GM12874 (cell line): Measurements from ENCODE around the gene ALG12.

Experiments
- TF ChIP-seq, protein P1 (sequence below): IDR thresholded peaks from 2 replicates; pipeline ENCODE4 v1.5.1; 2011; ENCODE audit warnings: low read depth, mild to moderate bottlenecking, control low read depth, low read length, moderate library complexity; ENCODE audit not compliant: insufficient read depth

ALG12 gene

GRCh38 chr22:49865156-49865555 lies 53.1 kb downstream of the ALG12 start:
- TF ChIP-seq, protein P1, sequence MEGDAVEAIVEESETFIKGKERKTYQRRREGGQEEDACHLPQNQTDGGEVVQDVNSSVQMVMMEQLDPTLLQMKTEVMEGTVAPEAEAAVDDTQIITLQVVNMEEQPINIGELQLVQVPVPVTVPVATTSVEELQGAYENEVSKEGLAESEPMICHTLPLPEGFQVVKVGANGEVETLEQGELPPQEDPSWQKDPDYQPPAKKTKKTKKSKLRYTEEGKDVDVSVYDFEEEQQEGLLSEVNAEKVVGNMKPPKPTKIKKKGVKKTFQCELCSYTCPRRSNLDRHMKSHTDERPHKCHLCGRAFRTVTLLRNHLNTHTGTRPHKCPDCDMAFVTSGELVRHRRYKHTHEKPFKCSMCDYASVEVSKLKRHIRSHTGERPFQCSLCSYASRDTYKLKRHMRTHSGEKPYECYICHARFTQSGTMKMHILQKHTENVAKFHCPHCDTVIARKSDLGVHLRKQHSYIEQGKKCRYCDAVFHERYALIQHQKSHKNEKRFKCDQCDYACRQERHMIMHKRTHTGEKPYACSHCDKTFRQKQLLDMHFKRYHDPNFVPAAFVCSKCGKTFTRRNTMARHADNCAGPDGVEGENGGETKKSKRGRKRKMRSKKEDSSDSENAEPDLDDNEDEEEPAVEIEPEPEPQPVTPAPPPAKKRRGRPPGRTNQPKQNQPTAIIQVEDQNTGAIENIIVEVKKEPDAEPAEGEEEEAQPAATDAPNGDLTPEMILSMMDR, result no peak

GRCh38 chr22:49863931-49864330 lies 54.3 kb downstream of the ALG12 start:
- TF ChIP-seq, protein P1, result no peak

GRCh38 chr22:49862496-49862776 lies 55.8 kb downstream of the ALG12 start:
- TF ChIP-seq, protein P1, result no peak

GRCh38 chr22:49861642-49862495 lies 56.4 kb downstream of the ALG12 start:
- TF ChIP-seq, protein P1, result no peak

- TF ChIP-seq, protein P1, result no peak
Observed at GRCh38 chr22:49858827-49859226, 59.4 kb downstream of the ALG12 start.

DNA sequence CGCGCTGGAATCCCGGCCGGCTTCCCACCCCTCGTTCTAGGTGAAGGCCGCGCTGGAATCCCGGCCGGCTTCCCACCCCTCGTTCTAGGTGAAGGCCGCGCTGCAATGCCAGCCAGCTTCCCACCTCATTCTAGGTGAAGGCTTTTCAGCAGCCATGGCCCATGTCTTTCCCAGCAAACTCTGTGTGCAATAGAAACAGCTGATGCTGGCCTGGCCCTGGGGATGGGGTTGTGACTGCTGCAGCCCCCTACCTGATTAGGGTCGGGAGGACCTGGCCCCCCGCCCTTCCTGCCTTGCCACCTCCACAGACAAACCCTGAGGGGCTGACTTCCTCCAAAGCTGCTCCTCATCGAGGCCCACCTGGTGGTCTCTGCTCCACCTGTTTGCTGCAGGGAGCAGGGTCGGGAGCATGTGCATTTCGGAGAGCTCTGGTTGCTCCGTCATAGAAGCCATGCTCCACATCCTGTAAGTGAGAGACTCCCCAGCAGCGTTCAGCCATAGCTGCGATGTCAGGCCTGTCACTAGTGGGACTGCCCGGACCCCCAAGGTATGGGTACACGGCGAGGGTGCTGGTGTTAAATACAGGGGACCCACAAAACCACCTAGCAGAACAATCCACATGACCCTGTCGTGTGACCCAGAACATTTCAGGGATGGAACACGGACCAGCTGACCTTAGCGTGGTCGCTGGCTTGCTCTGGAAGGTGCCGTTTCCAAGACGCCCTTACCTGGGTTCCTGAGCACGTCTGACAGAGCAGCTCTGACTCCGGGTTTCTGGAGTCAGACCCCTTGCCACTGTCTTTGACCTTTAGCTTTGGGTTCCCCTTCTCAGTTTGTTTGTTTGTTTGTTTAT lies 61.2 kb downstream of the ALG12 start:
- TF ChIP-seq, protein P1, result no peak

- TF ChIP-seq, protein P1, result no peak
Observed at GRCh38 chr22:49856343-49856742, 61.9 kb downstream of the ALG12 start.
